CD14-positive monocyte (primary cell): ENCODE measurements around the gene FAM193A. TPM values are rescaled to one million over a fixed set of nuclear protein-coding genes. Genes with fewer than 3 reads are reported as not detected.

Experiments
- DNase-seq, 3 donors: peaks; one replicate each; pipeline ENCODE4 v3.0.0-alpha.2; 2011 to 2022
- H2AFZ ChIP-seq: 2 replicates; pipeline ENCODE4 v1.6.0; 2012; ENCODE audit warnings: mild to moderate bottlenecking, low read depth, low read length, inconsistent platforms; ENCODE audit not compliant: insufficient read depth, poor library complexity, severe bottlenecking
- H3K27ac ChIP-seq, 2 donors: 1 replicate in 1 of 2; 2 replicates in 1 of 2; pipeline ENCODE4 v1.5.1; 2012 to 2013; ENCODE audit warnings: low read length in 2 of 2, control low read depth in 1 of 2, inconsistent platforms in 1 of 2, low read depth in 1 of 2, mild to moderate bottlenecking in 1 of 2
- H3K27me3 ChIP-seq, 2 donors: one replicate each; pipeline versions ENCODE4 v1.6.0 to v1.6.1; 2011 to 2013; ENCODE audit warnings: low read length in 2 of 2; ENCODE audit not compliant: control insufficient read depth in 2 of 2, insufficient read depth in 2 of 2
- H3K36me3 ChIP-seq, 2 donors: replicated peaks in 1 of 2; 1 replicate in 1 of 2; 2 replicates in 1 of 2; pipeline versions ENCODE4 v1.5.1 to v1.6.1; 2012 to 2013; ENCODE audit warnings: low read length in 2 of 2, control low read depth in 1 of 2, inconsistent platforms in 1 of 2, mild to moderate bottlenecking in 1 of 2; ENCODE audit not compliant: insufficient read depth in 2 of 2, control insufficient read depth in 1 of 2
- H3K4me1 ChIP-seq, 2 donors: 1 replicate in 1 of 2; 2 replicates in 1 of 2; pipeline versions ENCODE4 v1.5.1 to v1.6.1; 2012 to 2013; ENCODE audit warnings: low read length in 2 of 2, control low read depth in 1 of 2, inconsistent platforms in 1 of 2, mild to moderate bottlenecking in 1 of 2, moderate library complexity in 1 of 2; ENCODE audit not compliant: insufficient read depth in 2 of 2, control insufficient read depth in 1 of 2
- H3K4me2 ChIP-seq: replicated peaks from 2 replicates; pipeline ENCODE3; 2012; ENCODE audit warnings: low read length, moderate library complexity, mild to moderate bottlenecking; ENCODE audit not compliant: poor library complexity, severe bottlenecking; ENCODE audit errors: extremely low read depth
- H3K4me3 ChIP-seq, 3 experiments: fragments of 200-600 bp in 1 of 3; sonication (generic) in 1 of 3; replicated peaks in 1 of 3; 1 replicate in 2 of 3; 2 replicates in 1 of 3; pipeline ENCODE4 v1.5.1; 2011 to 2013; ENCODE audit warnings: low read length in 3 of 3, mild to moderate bottlenecking in 3 of 3, control low read depth in 2 of 3, low read depth in 2 of 3, inconsistent platforms in 1 of 3, moderate library complexity in 1 of 3
- H3K79me2 ChIP-seq: 2 replicates; pipeline ENCODE4 v1.6.0; 2012; ENCODE audit warnings: mild to moderate bottlenecking, control low read depth, inconsistent platforms, low read length, moderate library complexity; ENCODE audit not compliant: insufficient read depth
- H3K9ac ChIP-seq: 2 replicates; pipeline ENCODE4 v1.6.0; 2017; ENCODE audit warnings: low read length, mild to moderate bottlenecking; ENCODE audit not compliant: insufficient read depth, poor library complexity, severe bottlenecking
- H3K9me3 ChIP-seq, 2 donors: replicated peaks in 1 of 2; 1 replicate in 1 of 2; 2 replicates in 1 of 2; pipeline versions ENCODE4 v1.5.1 to v1.6.1; 2012 to 2013; ENCODE audit warnings: low read length in 2 of 2, control low read depth in 1 of 2; ENCODE audit not compliant: control insufficient read depth in 1 of 2, insufficient read depth in 1 of 2
- H4K20me1 ChIP-seq: 2 replicates; pipeline ENCODE4 v1.6.0; 2012; ENCODE audit warnings: mild to moderate bottlenecking, low read length, control low read depth, moderate library complexity; ENCODE audit not compliant: insufficient read depth
- H3K27ac Mint-ChIP-seq, 7 donors: one replicate each; pipeline ENCODE4 v1.8.0; 2020; ENCODE audit warnings: mild to moderate bottlenecking in 7 of 7, mixed read lengths in 7 of 7, moderate library complexity in 6 of 7, inconsistent platforms in 2 of 7
- H3K27me3 Mint-ChIP-seq, 3 donors: one replicate each; pipeline ENCODE4 v1.8.0; 2021 to 2022; ENCODE audit warnings: low read depth in 3 of 3, mild to moderate bottlenecking in 3 of 3, mixed read lengths in 3 of 3, moderate library complexity in 3 of 3, inconsistent platforms in 1 of 3
- H3K36me3 Mint-ChIP-seq, 2 donors: one replicate each; pipeline ENCODE4 v1.8.0; 2020; ENCODE audit warnings: mixed read lengths in 2 of 2, inconsistent platforms in 1 of 2, mild to moderate bottlenecking in 1 of 2
- H3K4me1 Mint-ChIP-seq: one replicate; pipeline ENCODE4 v1.8.0; 2020; ENCODE audit warnings: mild to moderate bottlenecking, mixed read lengths
- H3K4me3 Mint-ChIP-seq, 2 donors: one replicate each; pipeline ENCODE4 v1.8.0; 2020; ENCODE audit warnings: mild to moderate bottlenecking in 2 of 2, mixed read lengths in 2 of 2, moderate library complexity in 1 of 2
- H3K9me3 Mint-ChIP-seq, 7 donors: one replicate each; pipeline ENCODE4 v1.8.0; 2020 to 2022; ENCODE audit warnings: mixed read lengths in 7 of 7, mild to moderate bottlenecking in 6 of 7, moderate library complexity in 6 of 7, inconsistent platforms in 2 of 7
- WGBS: methylation state at CpG from one replicate; pipeline ENCODE4 v1.1.5; 2013; ENCODE audit warnings: missing lambda C conversion rate; ENCODE audit not compliant: insufficient coverage; 5-methylcytosine and 5-hydroxymethylcytosine counted together
- intact Hi-C, 2 donors: fragments of 100-400 bp; cut with micrococcal nuclease; formaldehyde crosslinking; loops; one replicate each; pipeline versions ENCODE4 v1.15.0 to v1.15.1; 2023
- polyA plus RNA-seq, 3 donors: library from polyadenylated mRNA; depleted of rRNA in 1 of 3; unstranded in 2 of 3; stranded (reverse) in 1 of 3; fragments of 300-500 nt in 2 of 3; fragments of >200 nt in 1 of 3; fragmentation: Illumina TruSeq in 2 of 3; gene quantifications; 1 replicate in 2 of 3; 2 replicates in 1 of 3; pipeline ENCODE4 v1.2.3, GENCODE V29; 2012 to 2021
- TF ChIP-seq, protein P1 (sequence below): fragments of 200-600 bp; IDR thresholded peaks from one replicate; pipeline ENCODE4 v1.8.0; 2022; ENCODE audit warnings: antibody characterized with exemption, mild to moderate bottlenecking

FAM193A gene
- polyA plus RNA-seq, 3 donors, result 0.66 to 11.8 (median 0.82) TPM

DNA sequence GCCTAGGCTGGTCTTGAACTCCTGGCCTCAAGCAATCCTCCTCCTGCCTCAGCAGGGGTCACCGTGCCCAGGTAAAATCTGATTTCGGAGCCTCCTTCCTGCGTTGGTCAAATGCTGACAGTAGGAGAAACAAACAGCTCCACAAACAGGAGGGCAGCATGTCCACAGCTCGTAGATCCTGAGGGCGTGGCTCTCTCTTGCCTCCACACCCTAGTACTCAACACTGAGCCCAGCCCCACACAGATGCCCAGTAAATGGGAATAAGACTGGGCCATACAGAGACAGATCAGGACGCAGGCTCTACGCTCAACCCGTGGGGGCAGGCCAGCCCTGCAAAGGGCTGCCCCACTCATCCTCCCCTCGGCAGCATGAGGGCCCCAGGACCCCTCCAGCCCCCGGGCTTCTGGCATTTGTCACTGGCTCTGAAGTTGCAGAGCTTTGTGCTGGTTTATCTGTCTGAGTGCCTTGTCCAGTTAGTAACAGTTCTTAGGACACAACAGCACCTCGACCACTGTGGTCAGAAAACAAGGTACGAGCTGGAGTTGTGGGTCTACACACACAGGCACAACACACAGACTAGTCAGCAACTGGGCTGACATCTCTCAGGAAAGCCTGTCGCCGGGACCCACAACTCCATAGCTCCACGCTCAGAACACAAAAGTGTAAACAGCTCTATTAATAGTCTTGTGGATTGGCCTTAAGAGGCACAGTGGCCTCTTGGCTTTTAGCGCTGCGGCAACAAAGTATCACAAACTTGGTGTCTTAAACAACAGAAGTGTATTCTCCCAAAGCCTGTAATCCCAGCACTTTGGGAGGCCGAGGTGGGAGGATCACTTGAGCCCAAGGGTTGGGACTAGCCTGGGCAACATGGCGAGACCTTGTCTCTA lies 214.5 kb downstream of the FAM193A start:
- no peak overlapping the region for H3K4me2 ChIP-seq
- Mint-ChIP-seq H3K27ac (peak overlapping the region in 3 of 7 donors; percentile 36 to 69 (median 60)), H3K4me3 (no peak overlapping the region)

DNA sequence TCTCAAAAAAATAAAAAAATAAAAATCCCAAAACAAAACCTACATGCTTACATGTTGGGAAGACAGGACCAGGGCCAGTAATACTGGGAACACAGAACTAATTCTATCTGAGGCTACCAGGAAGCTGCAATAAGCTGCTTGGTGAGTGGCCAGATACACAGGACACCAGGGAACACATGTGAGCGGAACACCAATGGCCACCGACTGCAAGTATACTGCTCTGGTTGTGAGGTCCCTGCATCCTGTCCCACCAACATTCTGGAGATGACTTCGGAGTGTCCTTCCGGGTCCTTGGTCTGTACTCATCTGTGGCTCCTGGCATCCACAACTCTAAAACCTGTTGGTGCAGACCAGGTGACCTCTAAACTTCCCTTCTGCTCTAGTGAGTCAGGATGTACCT lies 217.0 kb downstream of the FAM193A start:
- H3K9ac ChIP-seq, result no peak overlapping the region
- no peak overlapping the region for H3K27ac ChIP-seq
- H3K4me3 Mint-ChIP-seq, result no peak overlapping the region
- no peak overlapping the region for H3K4me3 ChIP-seq
- peak overlapping the region in 1 of 7 donors; percentile 55 for H3K27ac Mint-ChIP-seq
- peaks cover 24% of the 10 kb centered on the region for H3K4me1 Mint-ChIP-seq
- intact Hi-C loops, result no loop called here
- H3K9me3 ChIP-seq, result no peaks in the 10 kb centered on the region
- H3K4me1 ChIP-seq, result peaks cover 15 to 19% of the 10 kb centered on the region in 2 donors
- peaks cover 65% of the 10 kb centered on the region for H4K20me1 ChIP-seq
- H3K79me2 ChIP-seq, result peaks cover 69% of the 10 kb centered on the region
- no peak overlapping the region for H2AFZ ChIP-seq
- no peaks in the 10 kb centered on the region for H3K27me3 ChIP-seq
- WGBS, result 91% methylated on average over 3 of the region's 4 CpGs
- H3K36me3 ChIP-seq, result peaks cover 7 to 32% of the 10 kb centered on the region in 2 donors
- H3K27me3 Mint-ChIP-seq, result peaks cover 0 to 4% (median 0%) of the 10 kb centered on the region in 3 donors
- TF ChIP-seq, protein P1, sequence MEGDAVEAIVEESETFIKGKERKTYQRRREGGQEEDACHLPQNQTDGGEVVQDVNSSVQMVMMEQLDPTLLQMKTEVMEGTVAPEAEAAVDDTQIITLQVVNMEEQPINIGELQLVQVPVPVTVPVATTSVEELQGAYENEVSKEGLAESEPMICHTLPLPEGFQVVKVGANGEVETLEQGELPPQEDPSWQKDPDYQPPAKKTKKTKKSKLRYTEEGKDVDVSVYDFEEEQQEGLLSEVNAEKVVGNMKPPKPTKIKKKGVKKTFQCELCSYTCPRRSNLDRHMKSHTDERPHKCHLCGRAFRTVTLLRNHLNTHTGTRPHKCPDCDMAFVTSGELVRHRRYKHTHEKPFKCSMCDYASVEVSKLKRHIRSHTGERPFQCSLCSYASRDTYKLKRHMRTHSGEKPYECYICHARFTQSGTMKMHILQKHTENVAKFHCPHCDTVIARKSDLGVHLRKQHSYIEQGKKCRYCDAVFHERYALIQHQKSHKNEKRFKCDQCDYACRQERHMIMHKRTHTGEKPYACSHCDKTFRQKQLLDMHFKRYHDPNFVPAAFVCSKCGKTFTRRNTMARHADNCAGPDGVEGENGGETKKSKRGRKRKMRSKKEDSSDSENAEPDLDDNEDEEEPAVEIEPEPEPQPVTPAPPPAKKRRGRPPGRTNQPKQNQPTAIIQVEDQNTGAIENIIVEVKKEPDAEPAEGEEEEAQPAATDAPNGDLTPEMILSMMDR, result no peak
- no peak overlapping the region for H3K4me2 ChIP-seq
- peaks cover 9 to 35% of the 10 kb centered on the region in 2 donors for H3K36me3 Mint-ChIP-seq
- DNase-seq, result no peak
- H3K9me3 Mint-ChIP-seq, result no peaks in the 10 kb centered on the region

More for the DNA sequence above, 214.5 kb downstream of the FAM193A start:
- peaks cover 21% of the 10 kb centered on the region for H3K4me1 Mint-ChIP-seq
- Histone ChIP-seq H3K36me3 (peaks cover 28 to 54% of the 10 kb centered on the region in 2 donors), H4K20me1 (peaks cover 87% of the 10 kb centered on the region), H2AFZ (no peak overlapping the region), H3K79me2 (peaks cover 69% of the 10 kb centered on the region), H3K9me3 (no peaks in the 10 kb centered on the region), H3K27ac (no peak overlapping the region), H3K4me1 (peaks cover 14 to 23% of the 10 kb centered on the region in 2 donors), H3K27me3 (no peaks in the 10 kb centered on the region), H3K9ac (no peak overlapping the region), H3K4me3 (no peak overlapping the region)
- H3K36me3 Mint-ChIP-seq, result peaks cover 28 to 60% of the 10 kb centered on the region in 2 donors
- DNase-seq, result no peak
- 94% methylated on average over 13 of the region's 19 CpGs for WGBS
- intact Hi-C loops, result no loop called here
- H3K27me3 Mint-ChIP-seq, result peaks cover 0 to 4% (median 0%) of the 10 kb centered on the region in 3 donors
- TF ChIP-seq, protein P1, result no peak
- H3K9me3 Mint-ChIP-seq, result no peaks in the 10 kb centered on the region
